GM19324 (cell line): ENCODE measurements around the gene SERPINF2.
"Not testable (repeated sequence)": the region's sequence is repeated elsewhere in the genome, so short reads cannot be mapped to it uniquely, and the experiment has no call there.

Experiments used
- ATAC-seq: cut with Tn5 transposase; IDR thresholded peaks from one replicate; pipeline ENCODE4 v1.9.1; 2021; ENCODE audit warnings: mild to moderate bottlenecking, moderate library complexity; ENCODE audit not compliant: unreplicated experiment, low FRiP score

The SERPINF2 gene

DNA sequence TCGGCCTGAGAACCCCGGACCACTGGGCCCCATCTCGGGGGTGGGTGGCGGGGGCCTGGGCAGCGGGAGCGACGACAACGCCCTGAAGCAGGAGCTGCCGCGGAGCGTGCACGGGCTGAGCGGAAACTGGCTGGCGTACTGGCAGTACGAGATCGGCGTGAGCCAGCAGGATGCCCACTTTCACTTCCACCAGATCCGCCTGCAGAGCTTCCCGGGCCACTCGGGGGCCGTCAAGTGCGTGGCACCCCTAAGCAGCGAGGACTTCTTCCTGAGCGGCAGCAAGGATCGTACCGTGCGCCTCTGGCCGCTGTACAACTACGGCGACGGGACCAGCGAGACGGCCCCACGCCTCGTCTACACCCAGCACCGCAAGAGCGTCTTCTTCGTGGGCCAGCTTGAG lies 8.9 kb upstream of the SERPINF2 start:
- no peak for ATAC-seq

DNA sequence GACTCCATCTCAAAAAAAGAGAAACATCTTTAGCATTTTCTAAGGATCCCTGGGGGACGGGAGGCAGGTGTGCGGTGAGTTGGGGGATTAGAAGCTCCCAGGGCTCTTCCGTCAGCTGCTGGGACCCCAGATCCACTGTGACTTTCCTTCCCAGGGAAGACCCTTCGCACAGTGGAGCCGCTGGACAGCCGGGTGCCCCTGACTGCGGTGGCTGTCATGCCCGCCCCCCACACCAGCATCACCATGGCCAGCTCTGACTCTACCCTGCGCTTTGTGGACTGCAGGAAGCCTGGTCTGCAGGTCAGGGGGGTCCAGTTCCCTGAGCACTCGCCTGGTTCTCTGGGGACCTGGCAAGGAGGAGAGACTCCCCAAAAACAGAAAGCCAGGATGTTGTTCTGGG lies 7.3 kb upstream of the SERPINF2 start:
- no peak for ATAC-seq

DNA sequence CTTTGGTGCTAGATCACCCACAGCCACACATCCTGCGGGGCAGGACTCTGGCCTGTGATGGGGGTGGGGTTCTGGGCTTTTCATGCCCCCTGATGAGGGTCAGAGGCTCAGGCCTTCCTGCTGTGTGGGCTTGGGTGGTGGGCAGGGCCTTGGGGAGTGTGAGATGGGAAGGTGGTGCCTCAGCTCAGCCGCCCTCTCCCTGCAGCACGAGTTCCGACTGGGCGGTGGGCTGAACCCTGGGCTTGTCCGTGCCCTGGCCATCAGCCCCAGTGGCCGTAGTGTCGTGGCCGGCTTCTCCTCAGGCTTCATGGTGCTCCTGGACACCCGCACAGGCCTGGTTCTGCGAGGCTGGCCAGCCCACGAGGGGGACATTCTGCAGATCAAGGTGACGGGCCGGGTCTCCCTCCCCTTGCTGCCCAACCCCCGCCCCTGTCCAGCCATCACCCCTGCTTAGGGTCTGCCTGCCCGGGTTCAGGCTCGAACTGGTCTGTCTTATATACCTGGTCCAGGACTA lies 6.8 kb upstream of the SERPINF2 start:
- no peak for ATAC-seq

DNA sequence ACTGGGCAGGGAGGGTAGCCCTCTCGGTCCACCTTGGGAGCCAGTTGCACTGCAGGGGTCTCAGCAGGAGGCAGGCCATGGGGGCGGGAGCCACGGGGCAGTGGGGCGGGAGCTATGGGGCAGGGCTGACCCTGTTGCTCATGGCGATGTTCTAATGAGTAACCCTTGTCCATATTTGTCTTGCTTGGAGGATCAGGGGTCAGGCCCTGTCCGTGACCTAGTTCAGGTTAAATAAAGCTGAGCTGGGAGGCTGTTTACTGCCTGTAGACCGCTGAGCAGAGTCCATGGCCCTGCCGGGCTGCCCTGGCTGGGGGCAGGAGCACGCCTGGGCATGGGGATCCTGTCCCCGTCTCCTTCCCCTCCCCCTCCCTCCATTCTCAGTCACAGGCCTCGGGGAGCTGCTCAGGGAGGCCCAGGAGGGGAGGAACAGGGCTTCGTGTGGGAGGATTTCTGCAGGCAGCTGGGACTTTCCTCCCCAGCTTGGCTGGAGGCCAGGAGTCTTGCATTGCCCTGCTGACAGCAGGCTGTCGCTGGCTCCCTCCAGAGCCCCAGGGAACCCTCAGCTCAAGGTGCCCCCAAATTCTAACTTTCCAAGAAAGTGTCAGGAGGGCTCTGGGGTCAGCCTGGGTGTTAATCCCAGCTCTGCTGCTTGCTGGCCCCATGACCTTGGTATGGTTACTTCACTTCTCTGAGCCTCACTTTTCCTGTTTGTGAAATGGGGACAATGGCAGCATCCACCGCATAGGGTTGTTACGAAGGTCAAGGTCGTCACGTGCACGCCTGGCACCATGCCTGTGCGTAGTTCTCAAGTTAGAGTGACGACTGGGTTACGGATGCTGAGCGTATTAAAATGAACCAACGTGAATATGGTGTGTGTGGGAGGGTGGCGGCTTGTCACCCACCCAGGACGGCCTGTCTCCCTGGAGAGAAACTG lies 6.1 kb upstream of the SERPINF2 start:
- ATAC-seq, result no peak

DNA sequence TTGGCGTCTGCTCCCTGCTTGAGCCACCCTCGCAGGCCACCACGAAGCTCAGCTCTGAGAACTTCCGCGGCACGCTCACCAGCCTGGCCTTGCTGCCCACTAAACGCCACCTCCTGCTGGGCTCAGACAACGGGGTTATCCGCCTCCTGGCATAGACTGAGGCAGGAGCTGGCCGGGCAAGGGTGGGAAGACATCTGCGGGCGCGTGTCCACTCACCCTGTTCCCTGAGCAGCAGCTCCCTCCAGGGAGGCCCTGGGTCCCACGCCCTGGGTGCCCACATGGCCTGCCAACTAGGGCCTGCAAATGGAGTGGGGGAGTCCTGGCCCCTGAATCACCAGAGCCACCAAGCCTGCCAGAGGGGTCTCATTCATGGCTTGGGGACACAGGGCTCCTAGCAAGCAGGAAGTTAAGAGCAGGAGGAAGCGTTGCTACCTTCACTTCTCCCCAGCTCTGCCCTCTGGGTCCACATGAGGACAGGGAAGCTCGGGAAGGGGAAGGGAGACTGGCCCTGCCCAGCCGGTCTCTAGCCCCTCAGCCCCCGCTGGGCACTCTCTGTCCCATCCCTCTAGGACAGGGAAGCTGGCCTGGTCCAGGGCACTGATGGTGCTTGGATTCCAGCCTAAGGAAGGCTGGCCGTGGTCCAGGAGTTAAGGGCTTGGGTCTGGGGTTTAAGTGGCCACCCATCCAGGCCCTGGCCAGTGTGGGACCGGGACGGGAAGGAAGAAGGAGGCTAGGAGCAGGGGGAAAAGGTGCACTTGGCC lies 5.0 kb upstream of the SERPINF2 start:
- no peak for ATAC-seq

DNA sequence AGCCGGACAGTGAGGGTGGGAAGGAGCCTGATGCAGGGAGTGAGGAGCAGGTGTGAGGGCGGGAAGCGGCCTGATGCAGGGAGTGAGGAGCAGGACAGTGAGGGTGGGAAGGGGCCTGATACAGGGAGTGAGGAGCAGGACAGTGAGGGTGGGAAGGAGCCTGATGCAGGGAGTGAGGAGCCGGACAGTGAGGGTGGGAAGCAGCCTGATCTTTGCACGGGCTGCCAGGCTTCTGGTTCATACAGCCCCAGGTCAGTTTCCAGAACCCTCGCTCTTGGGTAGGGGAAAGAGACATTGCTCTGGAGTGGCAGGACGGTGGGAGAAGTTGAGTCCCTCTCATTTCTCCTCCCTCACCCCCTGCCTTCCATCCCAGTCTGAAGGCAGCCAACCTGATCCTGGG lies 772 bp upstream of the SERPINF2 start:
- not testable (repeated sequence) for ATAC-seq

DNA sequence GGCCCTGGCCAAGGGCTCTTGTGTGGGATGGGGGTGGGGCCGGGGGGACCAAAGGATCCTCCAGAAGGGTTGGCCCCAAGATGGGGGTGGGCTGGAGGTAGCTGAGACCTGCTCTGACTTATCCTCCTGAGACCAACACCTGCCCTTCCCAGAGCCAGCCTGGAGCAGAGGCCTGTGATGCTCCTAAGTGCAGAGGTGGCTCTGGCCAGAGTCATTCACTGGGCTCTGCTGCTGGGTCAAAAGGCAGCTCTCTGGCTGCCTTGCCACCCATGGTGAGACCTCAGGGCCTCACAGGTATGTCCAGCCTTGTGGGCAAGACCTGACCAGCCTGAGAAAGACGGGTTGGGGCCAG lies 393 bp downstream of the SERPINF2 start:
- ATAC-seq, result no peak

DNA sequence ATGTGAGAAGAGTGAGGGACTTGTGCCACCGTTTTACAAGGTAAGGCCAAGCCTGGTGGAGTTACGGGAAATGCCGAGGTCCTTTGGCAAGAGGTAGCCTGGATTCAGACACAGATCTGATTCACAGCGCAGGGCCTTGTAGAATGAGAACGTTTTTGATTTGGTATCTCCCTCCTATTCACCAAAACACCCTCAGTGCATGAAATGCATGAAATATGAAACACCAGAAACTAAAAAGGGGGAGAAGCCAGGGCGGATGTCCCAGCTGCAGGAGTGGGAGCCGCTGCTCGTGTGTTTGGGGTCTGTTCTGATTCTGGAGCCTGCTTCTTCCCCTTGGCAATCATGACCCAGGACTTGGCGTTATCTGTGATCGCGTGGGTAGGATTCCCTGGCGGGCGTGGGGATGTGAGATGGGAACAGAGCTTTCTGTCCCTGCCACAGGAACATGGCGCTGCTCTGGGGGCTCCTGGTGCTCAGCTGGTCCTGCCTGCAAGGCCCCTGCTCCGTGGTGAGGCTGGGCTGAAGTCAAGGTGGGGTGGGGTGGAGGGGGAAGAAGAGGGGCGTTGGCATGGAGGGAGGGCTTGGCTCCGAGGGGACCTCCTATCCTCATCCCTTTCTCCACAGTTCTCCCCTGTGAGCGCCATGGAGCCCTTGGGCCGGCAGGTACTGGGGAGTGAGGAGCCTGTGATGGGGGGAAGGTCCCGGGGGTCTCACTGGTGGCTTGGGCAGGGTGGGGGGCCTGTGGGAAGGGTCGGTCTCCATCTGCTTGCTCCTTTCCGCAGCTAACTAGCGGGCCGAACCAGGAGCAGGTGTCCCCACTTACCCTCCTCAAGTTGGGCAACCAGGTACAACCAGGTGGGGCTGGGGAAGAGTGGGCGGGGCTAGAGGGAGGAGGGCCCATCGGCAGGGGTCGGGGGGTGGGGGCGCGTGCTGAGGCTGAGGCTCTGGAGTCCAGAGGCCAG lies 2.2 kb downstream of the SERPINF2 start:
- ATAC-seq, result no peak

DNA sequence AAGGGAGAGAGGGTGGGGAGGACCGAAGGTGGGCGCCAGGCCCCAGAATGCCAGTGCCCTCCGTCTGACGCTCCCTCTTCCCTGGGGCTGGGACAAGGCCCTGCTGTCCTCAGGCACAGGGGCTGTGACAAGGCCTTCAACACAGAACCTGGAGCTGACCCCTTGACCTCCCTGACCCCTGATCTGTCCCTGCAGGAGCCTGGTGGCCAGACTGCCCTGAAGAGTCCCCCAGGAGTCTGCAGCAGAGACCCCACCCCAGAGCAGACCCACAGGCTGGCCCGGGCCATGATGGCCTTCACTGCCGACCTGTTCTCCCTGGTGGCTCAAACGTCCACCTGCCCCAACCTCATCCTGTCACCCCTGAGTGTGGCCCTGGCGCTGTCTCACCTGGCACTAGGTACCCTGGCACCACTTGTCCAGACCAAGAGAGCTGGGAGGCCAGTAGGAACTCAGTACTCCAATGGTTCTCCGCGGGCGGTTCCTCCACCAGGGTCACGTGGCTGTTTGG lies 2.9 kb downstream of the SERPINF2 start:
- ATAC-seq, result no peak

DNA sequence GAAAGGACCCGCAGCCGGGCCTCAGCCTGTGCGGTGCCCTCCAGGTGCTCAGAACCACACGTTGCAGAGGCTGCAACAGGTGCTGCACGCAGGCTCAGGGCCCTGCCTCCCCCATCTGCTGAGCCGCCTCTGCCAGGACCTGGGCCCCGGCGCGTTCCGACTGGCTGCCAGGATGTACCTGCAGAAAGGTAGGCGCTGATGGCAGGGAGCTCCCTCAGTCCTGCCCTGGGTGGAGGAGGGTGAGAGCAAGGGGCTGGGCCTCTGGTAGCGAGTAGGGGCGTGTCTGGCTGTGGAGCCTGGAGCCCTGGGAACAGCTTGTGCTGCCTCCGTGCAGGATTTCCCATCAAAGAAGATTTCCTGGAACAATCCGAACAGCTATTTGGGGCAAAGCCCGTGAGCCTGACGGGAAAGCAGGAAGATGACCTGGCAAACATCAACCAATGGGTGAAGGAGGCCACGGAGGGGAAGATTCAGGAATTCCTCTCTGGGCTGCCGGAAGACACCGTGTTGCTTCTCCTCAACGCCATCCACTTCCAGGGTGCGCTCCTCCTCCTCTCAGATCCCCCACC lies 4.4 kb downstream of the SERPINF2 start:
- no peak for ATAC-seq

DNA sequence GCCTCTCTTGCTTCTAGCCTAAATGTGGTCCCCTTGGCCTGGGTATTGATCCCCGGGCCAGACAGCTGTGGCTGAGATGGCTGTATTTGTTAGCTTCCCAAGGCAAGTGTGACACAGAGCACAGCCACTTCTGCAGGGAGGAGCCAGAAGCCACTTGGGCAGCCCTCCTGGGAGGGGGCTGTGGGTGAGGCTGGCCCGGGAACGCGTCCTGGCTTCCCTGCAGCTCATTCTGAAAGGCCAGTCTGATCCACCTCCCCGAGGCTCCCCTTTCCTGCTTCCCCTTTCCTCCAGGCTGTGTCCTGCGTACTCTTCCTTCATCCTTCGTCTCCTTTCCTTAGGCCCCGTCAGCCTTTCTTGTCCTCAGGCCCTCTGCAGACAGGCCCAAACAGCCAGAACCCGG lies 8.0 kb downstream of the SERPINF2 start:
- no peak for ATAC-seq

DNA sequence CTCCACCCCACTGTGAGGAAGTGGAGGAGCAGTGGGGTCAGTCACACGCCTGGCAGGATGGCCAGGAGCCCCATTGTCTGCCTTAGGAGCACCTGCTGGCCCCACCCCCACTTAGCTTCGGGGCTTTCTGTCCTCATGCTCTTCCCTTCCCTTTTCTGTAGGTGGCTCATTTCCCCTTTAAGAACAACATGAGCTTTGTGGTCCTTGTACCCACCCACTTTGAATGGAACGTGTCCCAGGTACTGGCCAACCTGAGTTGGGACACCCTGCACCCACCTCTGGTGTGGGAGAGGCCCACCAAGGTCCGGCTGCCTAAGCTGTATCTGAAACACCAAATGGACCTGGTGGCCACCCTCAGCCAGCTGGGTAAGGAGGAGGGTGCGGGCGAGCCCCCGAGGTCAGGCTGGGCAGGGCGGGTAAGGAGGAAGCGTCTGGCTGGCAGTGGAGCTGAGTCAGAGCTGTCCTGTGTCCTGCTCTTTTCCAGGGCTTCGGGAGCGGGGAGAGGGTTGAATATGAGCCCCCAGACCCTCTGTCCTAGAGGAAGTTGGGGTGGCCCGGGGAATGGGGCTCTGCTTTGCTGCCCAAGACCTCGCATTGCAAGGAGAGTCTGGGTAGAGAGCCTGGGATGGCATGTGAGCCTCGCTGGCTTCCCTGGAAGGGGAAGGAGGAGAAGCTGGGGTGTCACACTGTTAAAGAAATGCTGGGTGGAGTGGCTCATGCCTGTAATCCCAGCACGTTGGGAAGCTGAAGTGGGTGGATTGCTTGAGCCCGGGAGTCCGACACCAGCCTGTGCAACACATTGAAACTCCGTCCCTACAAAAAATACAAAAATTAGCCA lies 10.0 kb downstream of the SERPINF2 start:
- ATAC-seq, result no peak

DNA sequence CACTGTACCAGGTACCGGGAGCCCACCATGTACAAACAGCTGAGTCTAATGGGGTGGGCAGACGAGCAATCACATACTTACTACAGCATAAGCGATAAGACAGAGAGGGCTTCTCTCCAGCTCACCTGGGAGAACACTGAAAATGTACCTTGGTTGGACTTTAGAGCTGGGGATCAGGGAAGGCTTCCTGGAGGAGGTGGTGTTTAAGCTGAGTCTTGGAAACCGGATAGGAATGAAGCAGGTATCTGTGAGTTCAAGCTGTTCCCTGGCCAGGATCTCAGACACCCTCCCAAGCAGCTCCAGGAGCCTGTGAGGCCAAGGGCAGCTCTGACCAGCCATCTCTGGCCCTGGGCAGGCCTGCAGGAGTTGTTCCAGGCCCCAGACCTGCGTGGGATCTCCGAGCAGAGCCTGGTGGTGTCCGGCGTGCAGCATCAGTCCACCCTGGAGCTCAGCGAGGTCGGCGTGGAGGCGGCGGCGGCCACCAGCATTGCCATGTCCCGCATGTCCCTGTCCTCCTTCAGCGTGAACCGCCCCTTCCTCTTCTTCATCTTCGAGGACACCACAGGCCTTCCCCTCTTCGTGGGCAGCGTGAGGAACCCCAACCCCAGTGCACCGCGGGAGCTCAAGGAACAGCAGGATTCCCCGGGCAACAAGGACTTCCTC lies 11.2 kb downstream of the SERPINF2 start:
- no peak for ATAC-seq

DNA sequence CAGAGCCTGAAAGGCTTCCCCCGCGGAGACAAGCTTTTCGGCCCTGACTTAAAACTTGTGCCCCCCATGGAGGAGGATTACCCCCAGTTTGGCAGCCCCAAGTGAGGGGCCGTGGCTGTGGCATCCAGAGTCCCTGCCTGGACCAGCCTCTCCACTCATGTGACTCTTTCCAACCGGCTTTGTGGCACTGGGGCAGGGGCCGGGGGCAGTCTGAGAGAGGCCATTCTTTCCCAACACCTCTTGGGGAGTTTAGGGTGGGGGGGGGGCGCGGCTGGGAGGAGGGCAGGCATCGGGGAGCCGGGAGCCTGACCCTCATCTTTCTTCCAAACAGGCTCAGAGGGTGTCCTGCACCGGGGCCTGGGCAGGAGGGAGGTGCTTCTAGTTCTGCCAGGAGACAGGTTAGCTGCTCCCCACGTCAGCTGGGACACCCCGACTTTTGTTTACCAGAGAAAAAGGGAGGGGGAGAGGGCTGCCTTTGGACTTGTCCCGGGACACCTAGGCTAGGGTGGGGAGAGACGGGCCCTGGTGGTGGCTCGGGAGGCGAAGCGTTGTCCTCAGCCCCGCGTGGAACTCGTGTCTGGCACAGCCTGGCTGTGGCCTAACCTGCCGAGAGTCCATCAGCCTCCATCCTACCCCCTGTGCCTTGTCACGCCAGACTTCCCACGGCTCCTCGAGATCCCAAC lies 11.9 kb downstream of the SERPINF2 start:
- ATAC-seq, result no peak

DNA sequence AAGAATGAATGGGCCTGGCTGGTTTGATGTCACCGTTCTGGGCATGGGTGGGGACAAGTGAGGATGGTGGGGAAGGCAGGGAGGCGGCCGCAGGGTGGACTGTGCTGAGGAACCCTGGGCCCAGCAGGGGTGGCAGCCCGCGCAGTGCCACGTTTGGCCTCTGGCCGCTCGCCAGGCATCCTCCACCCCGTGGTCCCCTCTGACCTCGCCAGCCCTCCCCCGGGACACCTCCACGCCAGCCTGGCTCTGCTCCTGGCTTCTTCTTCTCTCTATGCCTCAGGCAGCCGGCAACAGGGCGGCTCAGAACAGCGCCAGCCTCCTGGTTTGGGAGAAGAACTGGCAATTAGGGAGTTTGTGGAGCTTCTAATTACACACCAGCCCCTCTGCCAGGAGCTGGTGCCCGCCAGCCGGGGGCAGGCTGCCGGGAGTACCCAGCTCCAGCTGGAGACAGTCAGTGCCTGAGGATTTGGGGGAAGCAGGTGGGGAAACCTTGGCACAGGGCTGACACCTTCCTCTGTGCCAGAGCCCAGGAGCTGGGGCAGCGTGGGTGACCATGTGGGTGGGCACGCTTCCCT lies 12.7 kb downstream of the SERPINF2 start:
- ATAC-seq, result no peak

DNA sequence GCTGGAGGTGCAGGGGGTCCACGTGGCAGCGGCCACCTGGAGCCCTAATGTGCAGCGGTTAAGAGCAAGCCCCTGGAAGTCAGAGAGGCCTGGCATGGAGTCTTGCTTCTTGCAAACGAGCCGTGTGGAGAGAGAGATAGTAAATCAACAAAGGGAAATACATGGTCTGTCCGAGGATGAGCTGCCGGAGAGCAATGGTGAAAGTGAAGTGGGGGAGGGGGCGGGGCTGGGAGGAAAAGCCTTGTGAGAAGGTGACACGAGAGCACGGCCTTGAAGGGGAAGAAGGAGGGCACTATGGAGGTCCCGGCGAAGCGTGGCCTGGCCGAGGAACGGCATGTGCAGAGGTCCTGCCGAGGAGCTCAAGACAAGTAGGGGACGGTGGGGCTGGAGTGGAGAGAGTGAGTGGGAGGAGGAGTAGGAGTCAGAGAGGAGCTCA lies 13.2 kb downstream of the SERPINF2 start:
- ATAC-seq, result no peak

DNA sequence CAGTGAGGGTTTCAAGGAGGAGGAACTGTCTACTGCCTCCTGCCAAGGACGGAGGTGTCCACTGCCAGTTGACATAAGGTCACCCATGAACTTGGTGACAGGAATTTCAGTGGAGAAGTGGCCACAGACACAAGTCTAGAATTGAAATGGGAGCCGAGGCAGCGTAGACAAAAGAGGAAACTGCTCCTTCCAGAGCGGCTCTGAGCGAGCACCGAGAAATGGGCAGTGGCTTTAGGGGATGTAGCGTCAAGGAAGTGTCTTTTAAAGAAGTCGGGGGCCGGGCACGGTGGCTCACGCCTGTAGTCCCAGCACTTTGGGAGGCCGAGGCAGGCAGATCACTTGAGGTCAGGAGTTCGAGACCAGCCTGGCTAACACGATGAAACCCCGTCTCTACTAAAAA lies 16.1 kb downstream of the SERPINF2 start:
- ATAC-seq, result no peak

DNA sequence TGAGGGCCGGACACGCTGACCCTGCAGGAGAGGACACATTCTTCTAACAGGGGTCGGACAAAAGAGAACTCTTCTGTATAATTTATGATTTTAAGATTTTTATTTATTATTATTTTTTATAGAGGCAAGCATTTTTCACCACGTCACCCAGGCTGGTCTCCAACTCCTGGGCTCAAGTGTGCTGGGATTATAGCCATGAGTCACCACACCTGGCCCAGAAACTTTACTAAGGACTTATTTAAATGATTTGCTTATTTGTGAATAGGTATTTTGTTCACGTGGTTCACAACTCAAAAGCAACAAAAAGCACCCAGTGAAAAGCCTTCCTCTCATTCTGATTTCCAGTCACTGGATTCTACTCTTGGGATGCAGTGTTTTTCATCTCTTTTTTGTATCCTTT lies 16.9 kb downstream of the SERPINF2 start:
- ATAC-seq, result no peak
